Vagina (tissue), 2 donors: ENCODE results near the gene NPR2.

ENCODE experiments used
- POLR2A ChIP-seq, 2 donors: fragments of 450-650 bp; IDR thresholded peaks; one replicate each; pipeline ENCODE4 v1.6.1; 2017; ENCODE audit warnings: antibody characterized with exemption in 2 of 2, mild to moderate bottlenecking in 2 of 2, moderate library complexity in 2 of 2
- POLR2AphosphoS5 ChIP-seq, 2 donors: sonication (generic); formaldehyde crosslinking; IDR thresholded peaks; one replicate each; pipeline ENCODE4 v1.9.0; 2017; ENCODE audit warnings: antibody characterized with exemption in 2 of 2, mild to moderate bottlenecking in 2 of 2, low read depth in 1 of 2; ENCODE audit not compliant: insufficient read depth in 1 of 2
- TF ChIP-seq, protein P1 (sequence below), 3 experiments: fragments of 450-650 bp in 2 of 3; fragments of 200-600 bp in 1 of 3; sonication (generic) in 1 of 3; IDR thresholded peaks; one replicate each; pipeline ENCODE4 v1.5.1; 2017 to 2019; ENCODE audit warnings: antibody characterized with exemption in 3 of 3, mild to moderate bottlenecking in 2 of 3, moderate library complexity in 2 of 3

DNA sequence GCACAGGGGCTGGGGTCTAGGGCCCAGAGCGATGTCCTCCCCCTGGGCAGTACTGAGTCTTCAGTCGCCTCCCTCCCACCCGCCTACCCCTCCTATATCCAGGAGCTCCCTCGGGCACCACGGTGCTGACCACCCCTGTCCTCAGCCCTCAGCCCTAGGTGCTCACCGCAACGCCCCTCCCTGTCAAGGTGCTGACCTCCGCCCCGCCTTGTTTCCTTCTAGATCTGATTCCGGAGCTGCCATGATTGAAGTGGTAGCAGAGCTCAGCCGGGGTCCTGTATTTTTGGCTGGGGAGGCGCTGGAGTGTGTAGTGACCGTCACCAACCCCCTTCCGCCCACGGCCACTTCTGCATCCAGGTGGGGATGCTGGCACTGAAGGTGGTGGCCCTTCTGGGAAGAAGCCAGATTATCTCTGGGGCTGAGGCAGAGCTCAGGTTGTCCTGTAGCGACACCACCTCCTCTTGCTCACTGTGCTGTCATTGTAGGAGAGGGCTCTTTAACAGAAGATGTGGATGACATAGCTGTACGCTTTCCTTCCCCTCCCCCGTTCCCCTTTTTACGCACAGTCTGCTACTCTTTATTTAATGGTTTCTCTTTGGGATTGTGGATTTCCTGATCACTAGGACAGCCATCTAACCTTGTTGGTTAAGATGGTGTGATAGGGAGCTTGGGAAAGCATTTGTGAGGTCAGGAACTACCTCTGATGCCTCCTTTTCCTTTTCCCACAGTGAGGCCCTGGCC is 41.7 kb upstream of the NPR2 start:
- TF ChIP-seq POLR2A (IDR thresholded peaks at IDR 0.05): no peak
- TF ChIP-seq, protein P1, sequence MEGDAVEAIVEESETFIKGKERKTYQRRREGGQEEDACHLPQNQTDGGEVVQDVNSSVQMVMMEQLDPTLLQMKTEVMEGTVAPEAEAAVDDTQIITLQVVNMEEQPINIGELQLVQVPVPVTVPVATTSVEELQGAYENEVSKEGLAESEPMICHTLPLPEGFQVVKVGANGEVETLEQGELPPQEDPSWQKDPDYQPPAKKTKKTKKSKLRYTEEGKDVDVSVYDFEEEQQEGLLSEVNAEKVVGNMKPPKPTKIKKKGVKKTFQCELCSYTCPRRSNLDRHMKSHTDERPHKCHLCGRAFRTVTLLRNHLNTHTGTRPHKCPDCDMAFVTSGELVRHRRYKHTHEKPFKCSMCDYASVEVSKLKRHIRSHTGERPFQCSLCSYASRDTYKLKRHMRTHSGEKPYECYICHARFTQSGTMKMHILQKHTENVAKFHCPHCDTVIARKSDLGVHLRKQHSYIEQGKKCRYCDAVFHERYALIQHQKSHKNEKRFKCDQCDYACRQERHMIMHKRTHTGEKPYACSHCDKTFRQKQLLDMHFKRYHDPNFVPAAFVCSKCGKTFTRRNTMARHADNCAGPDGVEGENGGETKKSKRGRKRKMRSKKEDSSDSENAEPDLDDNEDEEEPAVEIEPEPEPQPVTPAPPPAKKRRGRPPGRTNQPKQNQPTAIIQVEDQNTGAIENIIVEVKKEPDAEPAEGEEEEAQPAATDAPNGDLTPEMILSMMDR (IDR thresholded peaks at IDR 0.05): no peak
- peak in 1 of 2 donors; percentile 1 for TF ChIP-seq POLR2AphosphoS5 (IDR thresholded peaks at IDR 0.05; ENCODE audit: insufficient read depth in 1 of 2, low read depth in 1 of 2)
